ENCODE measurements around the gene CCDC12.

DNA sequence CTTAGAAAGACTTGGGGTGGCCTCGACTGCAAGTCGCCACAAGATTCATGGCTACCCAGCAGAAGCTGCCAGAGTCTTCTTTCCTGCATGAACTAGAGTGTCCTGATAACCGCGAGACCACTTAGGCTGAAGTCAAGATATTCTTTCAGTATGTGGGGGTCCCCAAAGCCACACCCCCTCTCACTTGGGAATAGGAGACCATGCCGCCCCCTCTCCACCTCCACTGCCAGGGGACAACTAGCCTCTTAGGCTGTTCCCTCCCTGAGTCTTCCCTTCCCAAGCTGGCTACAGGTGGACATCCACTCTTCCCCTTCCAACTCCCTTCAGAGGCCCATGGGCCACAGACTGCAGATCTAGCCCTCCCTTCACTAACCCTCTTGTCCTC is 1.3 kb upstream of the CCDC12 start:
- TF ChIP-seq, protein P1, sequence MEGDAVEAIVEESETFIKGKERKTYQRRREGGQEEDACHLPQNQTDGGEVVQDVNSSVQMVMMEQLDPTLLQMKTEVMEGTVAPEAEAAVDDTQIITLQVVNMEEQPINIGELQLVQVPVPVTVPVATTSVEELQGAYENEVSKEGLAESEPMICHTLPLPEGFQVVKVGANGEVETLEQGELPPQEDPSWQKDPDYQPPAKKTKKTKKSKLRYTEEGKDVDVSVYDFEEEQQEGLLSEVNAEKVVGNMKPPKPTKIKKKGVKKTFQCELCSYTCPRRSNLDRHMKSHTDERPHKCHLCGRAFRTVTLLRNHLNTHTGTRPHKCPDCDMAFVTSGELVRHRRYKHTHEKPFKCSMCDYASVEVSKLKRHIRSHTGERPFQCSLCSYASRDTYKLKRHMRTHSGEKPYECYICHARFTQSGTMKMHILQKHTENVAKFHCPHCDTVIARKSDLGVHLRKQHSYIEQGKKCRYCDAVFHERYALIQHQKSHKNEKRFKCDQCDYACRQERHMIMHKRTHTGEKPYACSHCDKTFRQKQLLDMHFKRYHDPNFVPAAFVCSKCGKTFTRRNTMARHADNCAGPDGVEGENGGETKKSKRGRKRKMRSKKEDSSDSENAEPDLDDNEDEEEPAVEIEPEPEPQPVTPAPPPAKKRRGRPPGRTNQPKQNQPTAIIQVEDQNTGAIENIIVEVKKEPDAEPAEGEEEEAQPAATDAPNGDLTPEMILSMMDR (IDR thresholded peaks at IDR 0.05) = no peak
- TF ChIP-seq POLR2A (IDR thresholded peaks at IDR 0.05) = no peak
